ENCODE measurements around the gene VIPR1.

Gene VIPR1

GRCh38 chr3:42531470-42531869, 29.0 kb downstream of the VIPR1 start:
- H3K4me3 Mint-ChIP-seq: no peak overlapping the region
- no peaks in the 10 kb centered on the region for H3K27me3 Mint-ChIP-seq
- no peak overlapping the region for H3K27ac Mint-ChIP-seq (ENCODE audit: low read depth)
- H3K9me3 Mint-ChIP-seq: no peaks in the 10 kb centered on the region
- no peaks in the 10 kb centered on the region for H3K36me3 Mint-ChIP-seq (ENCODE audit: insufficient read depth)
- DNase-seq (ENCODE audit: low spot score in 2 of 2) (no peak), ATAC-seq (replicated peaks; ENCODE audit: extremely low read depth, poor library complexity, severe bottlenecking) (no peak)
- H3K4me1 Mint-ChIP-seq: peaks cover 27% of the 10 kb centered on the region

- ATAC-seq (replicated peaks; ENCODE audit: extremely low read depth, poor library complexity, severe bottlenecking) (no peak), DNase-seq (ENCODE audit: low spot score in 2 of 2) (no peak)
- Mint-ChIP-seq H3K4me3 (no peak overlapping the region), H3K4me1 (peaks cover 21% of the 10 kb centered on the region), H3K27ac (ENCODE audit: low read depth) (no peak overlapping the region), H3K9me3 (no peaks in the 10 kb centered on the region), H3K27me3 (no peaks in the 10 kb centered on the region), H3K36me3 (ENCODE audit: insufficient read depth) (no peaks in the 10 kb centered on the region)
Measured at GRCh38 chr3:42532229-42532628, 29.8 kb downstream of the VIPR1 start.

GRCh38 chr3:42533161-42533897, 30.9 kb downstream of the VIPR1 start:
- Mint-ChIP-seq H3K4me1 (peaks cover 19% of the 10 kb centered on the region), H3K36me3 (ENCODE audit: insufficient read depth) (no peaks in the 10 kb centered on the region), H3K27me3 (no peaks in the 10 kb centered on the region), H3K4me3 (no peak overlapping the region), H3K9me3 (no peaks in the 10 kb centered on the region), H3K27ac (ENCODE audit: low read depth) (no peak overlapping the region)
- DNase-seq (ENCODE audit: low spot score in 2 of 2) (no peak), ATAC-seq (replicated peaks; ENCODE audit: extremely low read depth, poor library complexity, severe bottlenecking) (no peak)

GRCh38 chr3:42535981-42536784, 33.7 kb downstream of the VIPR1 start:
- no peak overlapping the region for H3K4me3 Mint-ChIP-seq
- no peaks in the 10 kb centered on the region for H3K36me3 Mint-ChIP-seq (ENCODE audit: insufficient read depth)
- no peaks in the 10 kb centered on the region for H3K27me3 Mint-ChIP-seq
- no peak for DNase-seq (ENCODE audit: low spot score in 2 of 2)
- no peak for ATAC-seq (replicated peaks; ENCODE audit: extremely low read depth, poor library complexity, severe bottlenecking)
- H3K27ac Mint-ChIP-seq (ENCODE audit: low read depth): no peak overlapping the region
- H3K9me3 Mint-ChIP-seq: no peaks in the 10 kb centered on the region
- no peaks in the 10 kb centered on the region for H3K4me1 Mint-ChIP-seq

GRCh38 chr3:42537350-42537749, 34.9 kb downstream of the VIPR1 start:
- H3K4me3 Mint-ChIP-seq: no peak overlapping the region
- ATAC-seq (replicated peaks; ENCODE audit: extremely low read depth, poor library complexity, severe bottlenecking): no peak

GRCh38 chr3:42539871-42540714, 37.6 kb downstream of the VIPR1 start:
- Mint-ChIP-seq H3K4me3 (no peak overlapping the region), H3K9me3 (no peaks in the 10 kb centered on the region), H3K4me1 (no peaks in the 10 kb centered on the region), H3K27me3 (no peaks in the 10 kb centered on the region), H3K27ac (ENCODE audit: low read depth) (no peak overlapping the region), H3K36me3 (ENCODE audit: insufficient read depth) (peaks cover 2% of the 10 kb centered on the region)
- DNase-seq (ENCODE audit: low spot score in 2 of 2) (peak; percentile 28 to 44), ATAC-seq (replicated peaks; ENCODE audit: extremely low read depth, poor library complexity, severe bottlenecking) (peak; percentile 24)

More at GRCh38 chr3:42537350-42537749, 34.9 kb downstream of the VIPR1 start:
- Mint-ChIP-seq H3K36me3 (ENCODE audit: insufficient read depth) (no peaks in the 10 kb centered on the region), H3K9me3 (no peaks in the 10 kb centered on the region), H3K27ac (ENCODE audit: low read depth) (peak overlapping the region; percentile 8), H3K4me1 (no peaks in the 10 kb centered on the region), H3K27me3 (no peaks in the 10 kb centered on the region)
- DNase-seq (ENCODE audit: low spot score in 2 of 2): no peak

- no peak for DNase-seq (ENCODE audit: low spot score in 2 of 2)
- Mint-ChIP-seq H3K27me3 (no peaks in the 10 kb centered on the region), H3K4me1 (no peaks in the 10 kb centered on the region), H3K36me3 (ENCODE audit: insufficient read depth) (peaks cover 2% of the 10 kb centered on the region), H3K27ac (ENCODE audit: low read depth) (no peak overlapping the region), H3K9me3 (no peaks in the 10 kb centered on the region), H3K4me3 (no peak overlapping the region)
- no peak for ATAC-seq (replicated peaks; ENCODE audit: extremely low read depth, poor library complexity, severe bottlenecking)
Measured at GRCh38 chr3:42541079-42541478, 38.6 kb downstream of the VIPR1 start.

- H3K4me3 Mint-ChIP-seq: no peak overlapping the region
- no peaks in the 10 kb centered on the region for H3K27me3 Mint-ChIP-seq
- ATAC-seq (replicated peaks; ENCODE audit: extremely low read depth, poor library complexity, severe bottlenecking) (no peak), DNase-seq (ENCODE audit: low spot score in 2 of 2) (no peak)
- H3K36me3 Mint-ChIP-seq (ENCODE audit: insufficient read depth): peaks cover 8% of the 10 kb centered on the region
- no peaks in the 10 kb centered on the region for H3K9me3 Mint-ChIP-seq
- H3K4me1 Mint-ChIP-seq: no peaks in the 10 kb centered on the region
- H3K27ac Mint-ChIP-seq (ENCODE audit: low read depth): no peak overlapping the region
Measured at GRCh38 chr3:42544492-42545283, 42.2 kb downstream of the VIPR1 start.

GRCh38 chr3:42545284-42545900, 42.9 kb downstream of the VIPR1 start:
- Mint-ChIP-seq H3K27me3 (no peaks in the 10 kb centered on the region), H3K27ac (ENCODE audit: low read depth) (no peak overlapping the region), H3K36me3 (ENCODE audit: insufficient read depth) (peaks cover 8% of the 10 kb centered on the region), H3K4me1 (no peaks in the 10 kb centered on the region), H3K9me3 (no peaks in the 10 kb centered on the region), H3K4me3 (no peak overlapping the region)
- ATAC-seq (replicated peaks; ENCODE audit: extremely low read depth, poor library complexity, severe bottlenecking) (no peak), DNase-seq (ENCODE audit: low spot score in 2 of 2) (no peak)

- Mint-ChIP-seq H3K27me3 (no peaks in the 10 kb centered on the region), H3K4me3 (no peak overlapping the region), H3K36me3 (ENCODE audit: insufficient read depth) (peaks cover 8% of the 10 kb centered on the region), H3K9me3 (no peaks in the 10 kb centered on the region), H3K27ac (ENCODE audit: low read depth) (no peak overlapping the region), H3K4me1 (no peaks in the 10 kb centered on the region)
- no peak for ATAC-seq (replicated peaks; ENCODE audit: extremely low read depth, poor library complexity, severe bottlenecking)
- DNase-seq (ENCODE audit: low spot score in 2 of 2): no peak
Measured at GRCh38 chr3:42546691-42547213, 44.3 kb downstream of the VIPR1 start.

GRCh38 chr3:42547401-42547945, 45.0 kb downstream of the VIPR1 start:
- H3K9me3 Mint-ChIP-seq: no peaks in the 10 kb centered on the region
- no peak overlapping the region for H3K27ac Mint-ChIP-seq (ENCODE audit: low read depth)
- no peaks in the 10 kb centered on the region for H3K4me1 Mint-ChIP-seq
- ATAC-seq (replicated peaks; ENCODE audit: extremely low read depth, poor library complexity, severe bottlenecking) (peak; percentile 43), DNase-seq (ENCODE audit: low spot score in 2 of 2) (peak; percentile 33 to 61)
- peaks cover 11% of the 10 kb centered on the region for H3K36me3 Mint-ChIP-seq (ENCODE audit: insufficient read depth)
- H3K4me3 Mint-ChIP-seq: no peak overlapping the region
- no peaks in the 10 kb centered on the region for H3K27me3 Mint-ChIP-seq
